CD14-positive monocyte (primary cell): ENCODE measurements around the gene R3HDM4. TPM values are rescaled to one million over a fixed set of nuclear protein-coding genes. Genes with fewer than 3 reads are reported as not detected.

Experiments used
- DNase-seq, 3 donors: peaks; one replicate each; pipeline ENCODE4 v3.0.0-alpha.2; 2011 to 2022
- H2AFZ ChIP-seq: 2 replicates; pipeline ENCODE4 v1.6.0; 2012; ENCODE audit warnings: mild to moderate bottlenecking, low read depth, low read length, inconsistent platforms; ENCODE audit not compliant: insufficient read depth, poor library complexity, severe bottlenecking
- H3K27ac ChIP-seq, 2 donors: 1 replicate in 1 of 2; 2 replicates in 1 of 2; pipeline ENCODE4 v1.5.1; 2012 to 2013; ENCODE audit warnings: low read length in 2 of 2, control low read depth in 1 of 2, inconsistent platforms in 1 of 2, low read depth in 1 of 2, mild to moderate bottlenecking in 1 of 2
- H3K27me3 ChIP-seq, 2 donors: one replicate each; pipeline versions ENCODE4 v1.6.0 to v1.6.1; 2011 to 2013; ENCODE audit warnings: low read length in 2 of 2; ENCODE audit not compliant: control insufficient read depth in 2 of 2, insufficient read depth in 2 of 2
- H3K36me3 ChIP-seq, 2 donors: replicated peaks in 1 of 2; 1 replicate in 1 of 2; 2 replicates in 1 of 2; pipeline versions ENCODE4 v1.5.1 to v1.6.1; 2012 to 2013; ENCODE audit warnings: low read length in 2 of 2, control low read depth in 1 of 2, inconsistent platforms in 1 of 2, mild to moderate bottlenecking in 1 of 2; ENCODE audit not compliant: insufficient read depth in 2 of 2, control insufficient read depth in 1 of 2
- H3K4me1 ChIP-seq, 2 donors: 1 replicate in 1 of 2; 2 replicates in 1 of 2; pipeline versions ENCODE4 v1.5.1 to v1.6.1; 2012 to 2013; ENCODE audit warnings: low read length in 2 of 2, control low read depth in 1 of 2, inconsistent platforms in 1 of 2, mild to moderate bottlenecking in 1 of 2, moderate library complexity in 1 of 2; ENCODE audit not compliant: insufficient read depth in 2 of 2, control insufficient read depth in 1 of 2
- H3K4me2 ChIP-seq: replicated peaks from 2 replicates; pipeline ENCODE3; 2012; ENCODE audit warnings: low read length, moderate library complexity, mild to moderate bottlenecking; ENCODE audit not compliant: poor library complexity, severe bottlenecking; ENCODE audit errors: extremely low read depth
- H3K4me3 ChIP-seq, 3 experiments: fragments of 200-600 bp in 1 of 3; sonication (generic) in 1 of 3; replicated peaks in 1 of 3; 1 replicate in 2 of 3; 2 replicates in 1 of 3; pipeline ENCODE4 v1.5.1; 2011 to 2013; ENCODE audit warnings: low read length in 3 of 3, mild to moderate bottlenecking in 3 of 3, control low read depth in 2 of 3, low read depth in 2 of 3, inconsistent platforms in 1 of 3, moderate library complexity in 1 of 3
- H3K79me2 ChIP-seq: 2 replicates; pipeline ENCODE4 v1.6.0; 2012; ENCODE audit warnings: mild to moderate bottlenecking, control low read depth, inconsistent platforms, low read length, moderate library complexity; ENCODE audit not compliant: insufficient read depth
- H3K9ac ChIP-seq: 2 replicates; pipeline ENCODE4 v1.6.0; 2017; ENCODE audit warnings: low read length, mild to moderate bottlenecking; ENCODE audit not compliant: insufficient read depth, poor library complexity, severe bottlenecking
- H3K9me3 ChIP-seq, 2 donors: replicated peaks in 1 of 2; 1 replicate in 1 of 2; 2 replicates in 1 of 2; pipeline versions ENCODE4 v1.5.1 to v1.6.1; 2012 to 2013; ENCODE audit warnings: low read length in 2 of 2, control low read depth in 1 of 2; ENCODE audit not compliant: control insufficient read depth in 1 of 2, insufficient read depth in 1 of 2
- H4K20me1 ChIP-seq: 2 replicates; pipeline ENCODE4 v1.6.0; 2012; ENCODE audit warnings: mild to moderate bottlenecking, low read length, control low read depth, moderate library complexity; ENCODE audit not compliant: insufficient read depth
- H3K27ac Mint-ChIP-seq, 7 donors: one replicate each; pipeline ENCODE4 v1.8.0; 2020; ENCODE audit warnings: mild to moderate bottlenecking in 7 of 7, mixed read lengths in 7 of 7, moderate library complexity in 6 of 7, inconsistent platforms in 2 of 7
- H3K27me3 Mint-ChIP-seq, 3 donors: one replicate each; pipeline ENCODE4 v1.8.0; 2021 to 2022; ENCODE audit warnings: low read depth in 3 of 3, mild to moderate bottlenecking in 3 of 3, mixed read lengths in 3 of 3, moderate library complexity in 3 of 3, inconsistent platforms in 1 of 3
- H3K36me3 Mint-ChIP-seq, 2 donors: one replicate each; pipeline ENCODE4 v1.8.0; 2020; ENCODE audit warnings: mixed read lengths in 2 of 2, inconsistent platforms in 1 of 2, mild to moderate bottlenecking in 1 of 2
- H3K4me1 Mint-ChIP-seq: one replicate; pipeline ENCODE4 v1.8.0; 2020; ENCODE audit warnings: mild to moderate bottlenecking, mixed read lengths
- H3K4me3 Mint-ChIP-seq, 2 donors: one replicate each; pipeline ENCODE4 v1.8.0; 2020; ENCODE audit warnings: mild to moderate bottlenecking in 2 of 2, mixed read lengths in 2 of 2, moderate library complexity in 1 of 2
- H3K9me3 Mint-ChIP-seq, 7 donors: one replicate each; pipeline ENCODE4 v1.8.0; 2020 to 2022; ENCODE audit warnings: mixed read lengths in 7 of 7, mild to moderate bottlenecking in 6 of 7, moderate library complexity in 6 of 7, inconsistent platforms in 2 of 7
- WGBS: methylation state at CpG from one replicate; pipeline ENCODE4 v1.1.5; 2013; ENCODE audit warnings: missing lambda C conversion rate; ENCODE audit not compliant: insufficient coverage; 5-methylcytosine and 5-hydroxymethylcytosine counted together
- intact Hi-C, 2 donors: fragments of 100-400 bp; cut with micrococcal nuclease; formaldehyde crosslinking; loops; one replicate each; pipeline versions ENCODE4 v1.15.0 to v1.15.1; 2023
- polyA plus RNA-seq, 3 donors: library from polyadenylated mRNA; depleted of rRNA in 1 of 3; unstranded in 2 of 3; stranded (reverse) in 1 of 3; fragments of 300-500 nt in 2 of 3; fragments of >200 nt in 1 of 3; fragmentation: Illumina TruSeq in 2 of 3; gene quantifications; 1 replicate in 2 of 3; 2 replicates in 1 of 3; pipeline ENCODE4 v1.2.3, GENCODE V29; 2012 to 2021
- TF ChIP-seq, protein P1 (sequence below): fragments of 200-600 bp; IDR thresholded peaks from one replicate; pipeline ENCODE4 v1.8.0; 2022; ENCODE audit warnings: antibody characterized with exemption, mild to moderate bottlenecking

The R3HDM4 gene
- polyA plus RNA-seq, 3 donors = 70.8 to 99.9 (median 78.7) TPM

DNA sequence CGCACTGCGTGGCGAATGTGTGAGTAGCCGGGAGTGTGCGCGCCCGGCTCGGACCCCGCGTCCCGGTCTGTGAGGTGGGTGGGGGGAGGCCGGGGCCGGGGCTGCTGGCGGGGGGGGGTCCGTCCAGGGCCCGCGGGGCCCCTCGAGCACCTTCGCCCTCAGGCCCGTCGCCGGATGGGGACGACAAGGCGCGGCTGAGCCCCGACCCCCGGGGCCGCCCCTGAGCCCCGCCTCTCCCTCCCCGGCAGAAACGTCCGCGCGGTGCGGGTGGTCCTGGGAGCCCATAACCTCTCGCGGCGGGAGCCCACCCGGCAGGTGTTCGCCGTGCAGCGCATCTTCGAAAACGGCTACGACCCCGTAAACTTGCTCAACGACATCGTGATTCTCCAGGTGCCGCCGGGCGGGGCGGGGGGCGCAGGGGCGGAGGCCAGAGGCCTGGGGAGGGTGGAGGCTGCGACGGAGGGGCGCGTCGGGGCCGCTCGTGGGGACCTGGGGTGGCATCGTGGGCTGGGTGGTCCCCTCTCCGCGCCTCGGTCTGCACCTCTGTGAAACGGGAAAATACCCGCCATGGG, 59.9 kb downstream of the R3HDM4 start:
- Mint-ChIP-seq H3K9me3 (peaks cover 0 to 2% (median 0%) of the 10 kb centered on the region in 7 donors), H3K4me1 (peaks cover 30% of the 10 kb centered on the region), H3K4me3 (peak overlapping the region; percentile 35 to 58), H3K27ac (no peak overlapping the region), H3K36me3 (no peaks in the 10 kb centered on the region), H3K27me3 (peaks cover 8 to 20% (median 14%) of the 10 kb centered on the region in 3 donors)
- peaks cover 0 to 12% of the 10 kb centered on the region in 2 donors for H3K27me3 ChIP-seq
- peak overlapping the region; percentile 18 to 68 (median 24) for H3K4me3 ChIP-seq
- DNase-seq = no peak
- no peaks in the 10 kb centered on the region for H3K9me3 ChIP-seq
- intact Hi-C loops = loop anchor here (5.0 kb wide), 2 partner anchors 36 to 81 kb away; no protein-coding TSS in a partner anchor
- H3K27ac ChIP-seq = no peak overlapping the region
- peaks cover 37 to 51% of the 10 kb centered on the region in 2 donors for H3K4me1 ChIP-seq
- H3K79me2 ChIP-seq = peaks cover 22% of the 10 kb centered on the region
- H3K36me3 ChIP-seq = no peaks in the 10 kb centered on the region
- H4K20me1 ChIP-seq = no peaks in the 10 kb centered on the region
- H3K9ac ChIP-seq = peak overlapping the region; percentile 27
- WGBS = 19% methylated on average over 42 of the region's 67 CpGs
- TF ChIP-seq, protein P1, sequence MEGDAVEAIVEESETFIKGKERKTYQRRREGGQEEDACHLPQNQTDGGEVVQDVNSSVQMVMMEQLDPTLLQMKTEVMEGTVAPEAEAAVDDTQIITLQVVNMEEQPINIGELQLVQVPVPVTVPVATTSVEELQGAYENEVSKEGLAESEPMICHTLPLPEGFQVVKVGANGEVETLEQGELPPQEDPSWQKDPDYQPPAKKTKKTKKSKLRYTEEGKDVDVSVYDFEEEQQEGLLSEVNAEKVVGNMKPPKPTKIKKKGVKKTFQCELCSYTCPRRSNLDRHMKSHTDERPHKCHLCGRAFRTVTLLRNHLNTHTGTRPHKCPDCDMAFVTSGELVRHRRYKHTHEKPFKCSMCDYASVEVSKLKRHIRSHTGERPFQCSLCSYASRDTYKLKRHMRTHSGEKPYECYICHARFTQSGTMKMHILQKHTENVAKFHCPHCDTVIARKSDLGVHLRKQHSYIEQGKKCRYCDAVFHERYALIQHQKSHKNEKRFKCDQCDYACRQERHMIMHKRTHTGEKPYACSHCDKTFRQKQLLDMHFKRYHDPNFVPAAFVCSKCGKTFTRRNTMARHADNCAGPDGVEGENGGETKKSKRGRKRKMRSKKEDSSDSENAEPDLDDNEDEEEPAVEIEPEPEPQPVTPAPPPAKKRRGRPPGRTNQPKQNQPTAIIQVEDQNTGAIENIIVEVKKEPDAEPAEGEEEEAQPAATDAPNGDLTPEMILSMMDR = no peak
- H2AFZ ChIP-seq = peak overlapping the region; percentile 67
- H3K4me2 ChIP-seq = peak overlapping the region; percentile 75

DNA sequence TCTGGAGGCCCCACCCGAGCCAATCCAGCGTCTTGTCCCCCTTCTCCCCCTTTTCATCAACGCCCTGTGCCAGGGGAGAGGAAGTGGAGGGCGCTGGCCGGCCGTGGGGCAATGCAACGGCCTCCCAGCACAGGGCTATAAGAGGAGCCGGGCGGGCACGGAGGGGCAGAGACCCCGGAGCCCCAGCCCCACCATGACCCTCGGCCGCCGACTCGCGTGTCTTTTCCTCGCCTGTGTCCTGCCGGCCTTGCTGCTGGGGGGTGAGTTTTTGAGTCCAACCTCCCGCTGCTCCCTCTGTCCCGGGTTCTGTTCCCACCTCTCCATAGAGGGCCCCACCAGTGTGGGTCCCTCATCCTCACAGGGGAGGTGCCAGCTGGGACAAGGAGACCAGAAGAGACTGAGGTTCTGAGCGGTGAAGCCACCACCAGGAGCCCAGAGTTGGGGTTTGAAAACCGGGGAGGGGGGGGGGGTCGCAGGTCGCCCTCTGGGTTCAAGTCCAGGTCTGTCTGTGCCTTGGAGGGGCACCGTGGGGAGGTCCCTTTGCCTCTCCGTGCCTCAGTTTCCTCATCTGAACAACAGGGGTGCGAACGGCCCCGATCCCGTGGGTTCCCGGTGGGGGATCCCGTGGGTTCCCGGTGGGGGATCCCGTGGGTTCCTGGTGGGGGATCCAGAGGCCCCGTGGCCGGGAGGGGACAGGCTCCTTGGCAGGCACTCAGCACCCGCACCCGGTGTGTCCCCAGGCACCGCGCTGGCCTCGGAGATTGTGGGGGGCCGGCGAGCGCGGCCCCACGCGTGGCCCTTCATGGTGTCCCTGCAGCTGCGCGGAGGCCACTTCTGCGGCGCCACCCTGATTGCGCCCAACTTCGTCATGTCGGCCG, 60.6 kb downstream of the R3HDM4 start, which contains the start of gene ELANE:
ELANE (plus strand) TSS at position 168 of the 878 bp plus-strand sequence; CDS start at position 194, 26 bp downstream.
- Histone ChIP-seq H3K27me3 (peaks cover 0 to 18% of the 10 kb centered on the region in 2 donors), H3K79me2 (peaks cover 22% of the 10 kb centered on the region), H3K4me1 (peaks cover 38 to 51% of the 10 kb centered on the region in 2 donors), H4K20me1 (no peaks in the 10 kb centered on the region), H3K9me3 (no peaks in the 10 kb centered on the region), H3K9ac (peak within 1 kb of the TSS; percentile 27), H2AFZ (peak within 1 kb of the TSS; percentile 67), H3K27ac (no peak within 1 kb of the TSS), H3K36me3 (no peaks in the 10 kb centered on the region), H3K4me3 (peak within 1 kb of the TSS; percentile 18 to 68 (median 24)), H3K4me2 (peak within 1 kb of the TSS; percentile 75)
- TF ChIP-seq, protein P1 = no peak
- no peak within 1 kb of the TSS for H3K27ac Mint-ChIP-seq
- WGBS = 15% methylated on average over 39 of the region's 55 CpGs
- intact Hi-C loops = loop anchor here (5.0 kb wide), 2 partner anchors 35 to 80 kb away; no protein-coding TSS in a partner anchor
- H3K36me3 Mint-ChIP-seq = no peaks in the 10 kb centered on the region
- peaks cover 14 to 28% (median 16%) of the 10 kb centered on the region in 3 donors for H3K27me3 Mint-ChIP-seq
- DNase-seq = peak in 1 of 3 donors; percentile 43
- peaks cover 34% of the 10 kb centered on the region for H3K4me1 Mint-ChIP-seq
- peak within 1 kb of the TSS; percentile 61 to 84 for H3K4me3 Mint-ChIP-seq
- peaks cover 0 to 2% (median 0%) of the 10 kb centered on the region in 7 donors for H3K9me3 Mint-ChIP-seq
